ENCODE data around the gene TNP2. TPM values are rescaled to one million over a fixed set of nuclear protein-coding genes. Genes with fewer than 3 reads are reported as not detected.
"Not testable (repeated sequence)": the region's sequence is repeated elsewhere in the genome, so short reads cannot be mapped to it uniquely, and the experiment has no call there.

The TNP2 gene
- total and polyA plus RNA-seq, 8 donors: not detected

DNA sequence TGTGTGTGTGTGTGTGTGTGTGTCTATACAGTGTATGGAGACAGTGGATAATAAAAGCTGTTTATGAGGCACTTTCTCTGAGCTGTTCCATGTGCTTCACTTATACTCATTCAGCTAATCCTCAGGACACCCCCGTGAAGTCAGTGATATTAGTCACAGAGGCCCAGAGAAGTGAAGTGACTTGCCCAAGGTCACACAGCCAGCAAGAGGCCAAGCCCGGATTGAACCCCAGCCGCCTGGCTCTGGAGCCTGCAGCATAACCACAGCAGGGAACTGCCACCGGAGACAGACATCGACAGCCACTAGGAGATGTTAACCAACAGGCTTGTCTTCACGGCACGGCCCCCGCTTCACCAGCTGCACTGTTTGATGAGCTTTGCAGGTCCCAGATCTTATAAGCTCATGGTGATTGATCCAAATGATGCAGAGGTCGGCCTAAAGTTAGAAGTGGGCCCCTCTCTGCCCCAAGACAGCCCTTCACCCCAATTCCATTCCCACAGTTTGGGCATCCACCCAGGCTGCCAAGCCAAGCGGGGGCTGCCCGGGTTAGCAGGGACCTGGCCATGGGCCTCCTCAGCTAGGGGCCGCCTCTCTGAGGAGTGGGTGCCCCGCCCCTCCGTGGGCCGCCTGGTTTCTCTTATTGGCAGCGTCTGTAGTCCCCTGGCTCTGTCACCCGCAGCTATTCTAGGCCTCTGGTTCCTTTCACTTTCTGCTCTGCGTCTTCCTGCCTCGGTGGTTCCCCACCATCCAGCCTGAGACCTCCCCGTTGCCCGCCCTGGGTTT, 44.0 kb downstream of the TNP2 start:
- Histone ChIP-seq H3K4me1 (peaks cover 0 to 23% (median 6%) of the 10 kb centered on the region in 4 donors), H3K9me3 (no peaks in the 10 kb centered on the region), H3K36me3 (no peaks in the 10 kb centered on the region), H3K27ac (peak overlapping the region in 4 of 5 donors; percentile 59 to 74 (median 72)), H3K4me3 (peak overlapping the region in 2 of 4 donors; percentile 12 to 21), H3K27me3 (no peaks in the 10 kb centered on the region)
- WGBS, 5 donors: 56 to 74% (median 70%) methylated on average over 14 to 21 of the region's 21 CpGs
- DNase-seq: peak; percentile 47 to 79
- TF ChIP-seq POLR2A (IDR thresholded peaks at IDR 0.05) (no peak), POLR2AphosphoS5 (IDR thresholded peaks at IDR 0.05) (peak in 1 of 3 donors; percentile 17), EP300 (IDR thresholded peaks at IDR 0.05) (no peak)
- TF ChIP-seq, protein P1, sequence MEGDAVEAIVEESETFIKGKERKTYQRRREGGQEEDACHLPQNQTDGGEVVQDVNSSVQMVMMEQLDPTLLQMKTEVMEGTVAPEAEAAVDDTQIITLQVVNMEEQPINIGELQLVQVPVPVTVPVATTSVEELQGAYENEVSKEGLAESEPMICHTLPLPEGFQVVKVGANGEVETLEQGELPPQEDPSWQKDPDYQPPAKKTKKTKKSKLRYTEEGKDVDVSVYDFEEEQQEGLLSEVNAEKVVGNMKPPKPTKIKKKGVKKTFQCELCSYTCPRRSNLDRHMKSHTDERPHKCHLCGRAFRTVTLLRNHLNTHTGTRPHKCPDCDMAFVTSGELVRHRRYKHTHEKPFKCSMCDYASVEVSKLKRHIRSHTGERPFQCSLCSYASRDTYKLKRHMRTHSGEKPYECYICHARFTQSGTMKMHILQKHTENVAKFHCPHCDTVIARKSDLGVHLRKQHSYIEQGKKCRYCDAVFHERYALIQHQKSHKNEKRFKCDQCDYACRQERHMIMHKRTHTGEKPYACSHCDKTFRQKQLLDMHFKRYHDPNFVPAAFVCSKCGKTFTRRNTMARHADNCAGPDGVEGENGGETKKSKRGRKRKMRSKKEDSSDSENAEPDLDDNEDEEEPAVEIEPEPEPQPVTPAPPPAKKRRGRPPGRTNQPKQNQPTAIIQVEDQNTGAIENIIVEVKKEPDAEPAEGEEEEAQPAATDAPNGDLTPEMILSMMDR (IDR thresholded peaks at IDR 0.05): no peak
- intact Hi-C loops (cut with DNase I; ENCODE audit: low total_unique reads): no loop called here

- TF ChIP-seq, protein P1 (IDR thresholded peaks at IDR 0.05): no peak
- TF ChIP-seq POLR2AphosphoS5 (IDR thresholded peaks at IDR 0.05) (peak; percentile 24 to 72 (median 55)), POLR2A (IDR thresholded peaks at IDR 0.05) (no peak), EP300 (IDR thresholded peaks at IDR 0.05) (peak; percentile 76)
- peak overlapping the region; percentile 52 to 74 (median 71) for H3K27ac ChIP-seq
- no peaks in the 10 kb centered on the region for H3K36me3 ChIP-seq
- DNase-seq: peak; percentile 58 to 71
- no peaks in the 10 kb centered on the region for H3K27me3 ChIP-seq
- H3K4me1 ChIP-seq: peaks cover 0 to 23% (median 6%) of the 10 kb centered on the region in 4 donors
- intact Hi-C loops (cut with DNase I; ENCODE audit: low total_unique reads): no loop called here
- no peak overlapping the region for H3K4me3 ChIP-seq
- 54 to 74% (median 56%) methylated on average over 19 to 24 of the region's 24 CpGs for WGBS, 5 donors
- peaks cover 0 to under 1% (median 0%) of the 10 kb centered on the region in 4 donors for H3K9me3 ChIP-seq
These were observed 44.8 kb downstream of the TNP2 start for GRCh38 chr16:11224096-11224893.

- H3K27me3 ChIP-seq; intact Hi-C loops (cut with DNase I; ENCODE audit: low total_unique reads); H3K4me3 ChIP-seq; H3K27ac ChIP-seq; H3K36me3 ChIP-seq; DNase-seq: not testable (repeated sequence)
- peaks cover 0 to 20% (median 6%) of the 10 kb centered on the region in 4 donors for H3K4me1 ChIP-seq
- peaks cover 5 to 31% (median 28%) of the 10 kb centered on the region in 4 donors for H3K9me3 ChIP-seq
- WGBS, 5 donors: 74 to 90% (median 79%) methylated on average over 2 of the region's 2 CpGs
These were observed 48.6 kb downstream of the TNP2 start for GRCh38 chr16:11220507-11220906.

- Histone ChIP-seq H3K27ac (no peak overlapping the region), H3K9me3 (peaks cover 5 to 31% (median 28%) of the 10 kb centered on the region in 4 donors), H3K36me3 (no peaks in the 10 kb centered on the region), H3K4me3 (no peak overlapping the region), H3K4me1 (peaks cover 0 to 11% (median 0%) of the 10 kb centered on the region in 4 donors), H3K27me3 (no peaks in the 10 kb centered on the region)
- intact Hi-C loops (cut with DNase I; ENCODE audit: low total_unique reads): no loop called here
- 83 to 88% (median 85%) methylated on average over 4 of the region's 4 CpGs for WGBS, 5 donors
- DNase-seq: no peak
- no peak for TF ChIP-seq POLR2A (IDR thresholded peaks at IDR 0.05)
- TF ChIP-seq EP300 (IDR thresholded peaks at IDR 0.05): no peak
- TF ChIP-seq POLR2AphosphoS5 (IDR thresholded peaks at IDR 0.05): no peak
- TF ChIP-seq, protein P1 (IDR thresholded peaks at IDR 0.05): no peak
These were observed 49.9 kb downstream of the TNP2 start for GRCh38 chr16:11219178-11219577.
